ENCODE measurements around the gene SC5D. TPM values are rescaled to one million over a fixed set of nuclear protein-coding genes. Genes with fewer than 3 reads are reported as not detected.

The SC5D gene
- total RNA-seq, 1 donor from 2014 or later = 40.4 TPM

DNA sequence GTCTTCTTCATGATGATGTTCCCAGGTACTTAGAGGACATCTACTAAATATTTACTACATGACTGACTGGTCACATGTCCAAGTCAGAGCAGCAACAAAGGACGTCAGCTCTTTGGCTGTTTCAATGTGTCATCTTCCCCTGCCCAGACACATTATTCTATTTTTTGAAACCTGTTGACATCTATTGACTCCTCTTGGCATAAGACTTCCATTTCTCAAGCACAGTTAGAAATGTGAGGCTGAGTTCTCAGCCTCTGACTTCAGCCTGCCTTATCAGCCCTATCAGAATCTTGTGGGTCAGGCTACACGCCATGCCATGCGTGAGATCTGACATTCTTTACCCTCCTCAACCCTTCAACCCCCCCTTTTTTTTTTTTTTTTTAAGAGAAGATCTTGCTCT is 63.8 kb downstream of the SC5D start:
- intact Hi-C loops (cut with micrococcal nuclease) = no loop called here
- TF ChIP-seq, protein P1, sequence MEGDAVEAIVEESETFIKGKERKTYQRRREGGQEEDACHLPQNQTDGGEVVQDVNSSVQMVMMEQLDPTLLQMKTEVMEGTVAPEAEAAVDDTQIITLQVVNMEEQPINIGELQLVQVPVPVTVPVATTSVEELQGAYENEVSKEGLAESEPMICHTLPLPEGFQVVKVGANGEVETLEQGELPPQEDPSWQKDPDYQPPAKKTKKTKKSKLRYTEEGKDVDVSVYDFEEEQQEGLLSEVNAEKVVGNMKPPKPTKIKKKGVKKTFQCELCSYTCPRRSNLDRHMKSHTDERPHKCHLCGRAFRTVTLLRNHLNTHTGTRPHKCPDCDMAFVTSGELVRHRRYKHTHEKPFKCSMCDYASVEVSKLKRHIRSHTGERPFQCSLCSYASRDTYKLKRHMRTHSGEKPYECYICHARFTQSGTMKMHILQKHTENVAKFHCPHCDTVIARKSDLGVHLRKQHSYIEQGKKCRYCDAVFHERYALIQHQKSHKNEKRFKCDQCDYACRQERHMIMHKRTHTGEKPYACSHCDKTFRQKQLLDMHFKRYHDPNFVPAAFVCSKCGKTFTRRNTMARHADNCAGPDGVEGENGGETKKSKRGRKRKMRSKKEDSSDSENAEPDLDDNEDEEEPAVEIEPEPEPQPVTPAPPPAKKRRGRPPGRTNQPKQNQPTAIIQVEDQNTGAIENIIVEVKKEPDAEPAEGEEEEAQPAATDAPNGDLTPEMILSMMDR (IDR thresholded peaks at IDR 0.05) = no peak
- no peaks in the 10 kb centered on the region for H3K36me3 Mint-ChIP-seq (ENCODE audit: low read depth)
- ChIA-PET POLR2A (no interaction called here), CTCF (no interaction called here)
- no peaks in the 10 kb centered on the region for H3K9me3 Mint-ChIP-seq
- DNase-seq = no peak
- no peak for ATAC-seq (ENCODE audit: low read depth)
- H3K4me3 Mint-ChIP-seq = no peak overlapping the region
- H3K27me3 Mint-ChIP-seq = no peaks in the 10 kb centered on the region
- no peak overlapping the region for H3K27ac Mint-ChIP-seq
- no peaks in the 10 kb centered on the region for H3K4me1 Mint-ChIP-seq

Other genes with a start within 250 kb of the SC5D start
- gene TECTA, start 191.5 kb upstream of the SC5D start, total RNA-seq = 0.24 and 0.27 TPM in 2 replicates
- gene SORL1, start 159.5 kb downstream of the SC5D start, total RNA-seq = 159 and 180 TPM in 2 replicates